ENCODE results near the gene CTNND2.

CTNND2 gene

DNA sequence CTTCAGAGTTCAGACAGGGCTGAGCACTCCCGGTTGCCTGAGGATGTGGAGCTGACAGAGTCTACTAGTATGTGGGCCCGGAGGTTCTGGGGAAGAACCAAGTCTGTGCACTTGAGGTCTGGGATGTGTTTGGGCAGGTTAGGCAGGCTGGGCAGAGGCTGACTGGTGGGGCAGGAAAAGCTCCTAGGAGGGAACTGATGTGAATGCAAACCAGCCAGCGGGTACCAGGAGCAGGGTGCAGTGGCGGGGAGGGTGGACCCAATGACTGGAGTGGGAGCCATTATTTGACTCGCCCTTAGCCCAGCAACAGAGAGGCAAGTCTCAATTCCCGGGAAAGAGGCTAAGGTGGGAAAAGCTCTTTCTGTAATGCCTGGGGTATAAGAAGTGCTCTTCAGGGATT, 723.4 kb downstream of the CTNND2 start:
- Histone ChIP-seq H3K36me3 (no peaks in the 10 kb centered on the region), H3K27me3 (no peaks in the 10 kb centered on the region), H3K4me1 (no peaks in the 10 kb centered on the region), H3K9me3 (no peaks in the 10 kb centered on the region), H3K4me3 (ENCODE audit: low read depth, low read length) (no peak overlapping the region)
- no peak for DNase-seq
- TF ChIP-seq, protein P1, sequence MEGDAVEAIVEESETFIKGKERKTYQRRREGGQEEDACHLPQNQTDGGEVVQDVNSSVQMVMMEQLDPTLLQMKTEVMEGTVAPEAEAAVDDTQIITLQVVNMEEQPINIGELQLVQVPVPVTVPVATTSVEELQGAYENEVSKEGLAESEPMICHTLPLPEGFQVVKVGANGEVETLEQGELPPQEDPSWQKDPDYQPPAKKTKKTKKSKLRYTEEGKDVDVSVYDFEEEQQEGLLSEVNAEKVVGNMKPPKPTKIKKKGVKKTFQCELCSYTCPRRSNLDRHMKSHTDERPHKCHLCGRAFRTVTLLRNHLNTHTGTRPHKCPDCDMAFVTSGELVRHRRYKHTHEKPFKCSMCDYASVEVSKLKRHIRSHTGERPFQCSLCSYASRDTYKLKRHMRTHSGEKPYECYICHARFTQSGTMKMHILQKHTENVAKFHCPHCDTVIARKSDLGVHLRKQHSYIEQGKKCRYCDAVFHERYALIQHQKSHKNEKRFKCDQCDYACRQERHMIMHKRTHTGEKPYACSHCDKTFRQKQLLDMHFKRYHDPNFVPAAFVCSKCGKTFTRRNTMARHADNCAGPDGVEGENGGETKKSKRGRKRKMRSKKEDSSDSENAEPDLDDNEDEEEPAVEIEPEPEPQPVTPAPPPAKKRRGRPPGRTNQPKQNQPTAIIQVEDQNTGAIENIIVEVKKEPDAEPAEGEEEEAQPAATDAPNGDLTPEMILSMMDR (IDR thresholded peaks at IDR 0.05; ENCODE audit: low read depth, low read length): no peak

DNA sequence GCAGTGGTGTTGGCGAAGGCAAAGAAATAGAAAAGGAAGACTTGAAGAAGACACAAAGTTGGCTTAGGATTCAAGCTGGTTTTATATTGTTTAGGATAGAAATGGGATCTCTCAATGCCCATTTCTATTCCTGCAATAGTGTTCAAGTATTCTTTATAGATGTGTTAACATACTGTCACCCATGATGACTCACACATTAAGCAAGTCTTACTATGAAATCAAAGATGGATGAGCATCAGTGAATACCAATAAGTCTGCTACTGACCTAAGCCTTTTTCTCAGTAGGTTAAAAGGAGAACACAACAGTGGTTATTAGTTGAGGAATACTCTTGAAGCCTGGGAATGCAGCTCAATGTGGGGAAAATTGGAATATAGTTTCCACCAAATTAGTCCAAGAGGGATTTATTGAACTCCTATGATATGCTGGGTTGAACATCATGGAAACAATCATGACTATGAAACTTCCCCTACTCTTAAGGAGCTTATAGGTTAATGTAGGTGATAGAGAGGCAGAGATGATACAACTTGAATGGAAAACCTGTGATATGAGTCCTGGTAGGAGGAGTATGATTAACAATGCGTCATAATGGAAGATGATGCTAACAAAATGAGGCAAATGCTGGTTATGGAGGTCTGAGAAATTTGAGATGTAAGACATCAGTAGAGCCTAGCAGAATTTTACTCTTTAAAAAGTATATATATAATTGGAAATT, 726.1 kb downstream of the CTNND2 start:
- no peaks in the 10 kb centered on the region for H3K36me3 ChIP-seq
- no peak overlapping the region for H3K4me3 ChIP-seq (ENCODE audit: low read depth, low read length)
- no peak for DNase-seq
- H3K27me3 ChIP-seq: no peaks in the 10 kb centered on the region; the same call in 1 of the 2 replicates
- H3K4me1 ChIP-seq: no peaks in the 10 kb centered on the region
- H3K9me3 ChIP-seq: no peaks in the 10 kb centered on the region
- TF ChIP-seq, protein P1 (IDR thresholded peaks at IDR 0.05; ENCODE audit: low read depth, low read length): no peak

DNA sequence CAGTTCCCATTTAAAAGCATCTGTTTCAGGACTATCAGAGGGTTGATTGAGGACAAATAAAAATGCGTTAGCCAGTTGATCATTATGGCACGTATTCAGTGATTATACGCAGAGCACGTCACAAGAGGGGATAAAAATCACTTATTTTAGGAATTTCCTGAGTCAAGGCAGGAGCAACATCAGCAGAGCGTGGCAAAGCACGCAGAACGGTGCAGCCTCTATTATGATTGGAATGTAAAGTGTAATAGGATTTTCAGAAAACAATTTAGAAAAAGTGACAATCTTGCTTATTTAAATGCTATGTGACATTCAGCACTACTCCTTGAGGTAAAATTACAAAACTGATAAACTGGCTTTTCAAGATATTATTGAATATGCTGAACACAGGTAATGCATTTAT, 729.7 kb downstream of the CTNND2 start:
- no peak for DNase-seq
- TF ChIP-seq, protein P1 (IDR thresholded peaks at IDR 0.05; ENCODE audit: low read depth, low read length): no peak

DNA sequence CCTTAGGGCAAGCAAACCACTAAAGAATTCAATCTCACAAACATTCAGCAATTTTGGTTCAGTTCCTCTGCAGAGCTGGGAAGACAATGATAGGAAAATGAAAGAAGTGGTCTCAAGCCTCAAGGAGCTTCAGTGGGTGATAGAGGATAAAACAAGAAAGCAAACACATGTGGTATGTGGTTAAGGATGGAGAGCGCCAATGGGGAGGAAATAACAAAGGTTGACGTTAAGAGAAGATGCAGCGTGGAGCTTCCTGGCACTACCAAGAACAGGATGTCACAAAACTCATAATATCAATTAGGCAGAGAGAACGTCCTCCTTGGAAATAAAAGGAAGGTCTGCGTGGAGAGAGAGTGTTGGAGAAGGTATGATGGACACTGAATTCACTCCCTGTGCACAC, 731.8 kb downstream of the CTNND2 start:
- no peaks in the 10 kb centered on the region for H3K4me1 ChIP-seq
- H3K9me3 ChIP-seq: no peaks in the 10 kb centered on the region
- TF ChIP-seq, protein P1 (IDR thresholded peaks at IDR 0.05; ENCODE audit: low read depth, low read length): no peak
- no peak for DNase-seq
- no peaks in the 10 kb centered on the region; the same call in 1 of the 2 replicates for H3K27me3 ChIP-seq
- no peak overlapping the region for H3K4me3 ChIP-seq (ENCODE audit: low read depth, low read length)
- no peaks in the 10 kb centered on the region for H3K36me3 ChIP-seq

More for the DNA sequence above, 729.7 kb downstream of the CTNND2 start:
- no peaks in the 10 kb centered on the region for H3K4me1 ChIP-seq
- no peaks in the 10 kb centered on the region; the same call in 1 of the 2 replicates for H3K27me3 ChIP-seq
- H3K36me3 ChIP-seq: no peaks in the 10 kb centered on the region
- no peak overlapping the region for H3K4me3 ChIP-seq (ENCODE audit: low read depth, low read length)
- H3K9me3 ChIP-seq: no peaks in the 10 kb centered on the region

DNA sequence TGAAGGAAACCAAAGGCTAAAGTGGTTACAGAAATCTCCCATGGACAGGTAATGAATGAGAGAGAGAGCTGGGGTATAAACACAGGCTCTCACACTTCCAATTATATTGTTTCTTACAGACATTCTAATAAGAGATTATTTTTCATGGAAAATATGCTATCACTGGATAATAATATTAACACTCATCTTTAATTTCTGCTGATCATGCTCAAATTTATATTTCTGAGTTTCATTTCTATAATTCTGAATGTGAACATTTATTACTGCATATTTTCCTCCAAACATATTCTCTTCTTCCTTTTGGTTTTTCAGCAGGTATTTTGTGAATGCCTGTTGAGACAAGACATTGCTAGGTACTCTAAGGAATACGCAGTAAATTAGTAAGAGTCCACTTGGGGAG, 733.0 kb downstream of the CTNND2 start:
- Histone ChIP-seq H3K27me3 (no peaks in the 10 kb centered on the region; the same call in 1 of the 2 replicates), H3K4me3 (ENCODE audit: low read depth, low read length) (no peak overlapping the region), H3K36me3 (no peaks in the 10 kb centered on the region), H3K9me3 (no peaks in the 10 kb centered on the region), H3K4me1 (no peaks in the 10 kb centered on the region)
- TF ChIP-seq, protein P1 (IDR thresholded peaks at IDR 0.05; ENCODE audit: low read depth, low read length): no peak
- no peak for DNase-seq

DNA sequence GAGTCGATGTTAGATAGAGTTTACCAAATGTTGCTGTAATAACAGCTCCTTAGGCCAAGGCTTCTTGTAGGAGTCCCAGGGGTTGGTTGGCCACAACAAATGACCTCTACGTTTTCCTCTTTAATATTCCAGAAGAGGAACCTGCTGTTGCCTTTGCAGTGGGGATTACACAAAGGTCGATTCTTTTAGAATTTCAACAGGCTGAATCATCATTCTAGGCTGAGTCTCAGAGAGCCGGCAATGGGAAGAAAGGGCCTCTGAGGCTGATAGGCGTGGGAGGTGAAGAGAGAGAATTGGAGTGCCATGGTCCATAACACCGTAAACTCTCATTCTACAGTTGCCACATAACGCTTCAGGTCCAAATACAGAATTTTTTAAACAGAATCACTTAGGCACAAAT, 737.3 kb downstream of the CTNND2 start:
- Histone ChIP-seq H3K27me3 (no peaks in the 10 kb centered on the region), H3K4me1 (no peaks in the 10 kb centered on the region), H3K36me3 (no peaks in the 10 kb centered on the region), H3K9me3 (no peaks in the 10 kb centered on the region), H3K4me3 (ENCODE audit: low read depth, low read length) (no peak overlapping the region)
- TF ChIP-seq, protein P1 (IDR thresholded peaks at IDR 0.05; ENCODE audit: low read depth, low read length): no peak
- no peak for DNase-seq
